GM12878 (cell line): ENCODE measurements around the gene XRCC2. TPM values are rescaled to one million over a fixed set of nuclear protein-coding genes. Genes with fewer than 3 reads are reported as not detected.

Experiments used
- ATAC-seq: fragments of 200-7000 bp; cut with Tn5 transposase; 3 replicates; pipeline ENCODE4 v1.9.1; 2020; ENCODE audit warnings: mild to moderate bottlenecking, moderate library complexity
- BruUV-seq: library from RNA; stranded (reverse); fragments of 400-500 nt; replicated peaks from 2 replicates; lab custom pipeline; 2021; lab: Mats Ljungman, UMichigan
- CTCF ChIA-PET: fragments of 300-600 bp; sonication (Branson Sonifier 250); formaldehyde crosslinking; extraction: SDS; loops from one replicate; lab custom pipeline; 2021; ENCODE audit warnings: inconsistent platforms; lab: Yijun Ruan, JAX
- POLR2A ChIA-PET: fragments of 350-600 bp; formaldehyde crosslinking; extraction: SDS; loops from one replicate; lab custom pipeline; 2021; ENCODE audit warnings: inconsistent platforms; lab: Charles Lee
- RAD21 ChIA-PET: fragments of 300-600 bp; sonication (Branson Sonifier 250); formaldehyde crosslinking; loops from one replicate; lab custom pipeline; 2023; ENCODE audit warnings: antibody characterized with exemption; ENCODE audit not compliant: unreplicated experiment; lab: Charles Lee
- SMC1A ChIA-PET: fragments of 300-600 bp; sonication (Branson Sonifier 250); formaldehyde crosslinking; loops from one replicate; lab custom pipeline; 2023; ENCODE audit not compliant: unreplicated experiment, uncharacterized antibody; lab: Charles Lee
- DNase-seq: peaks from one replicate; pipeline ENCODE4 v3.0.0-alpha.2; 2011; ENCODE audit warnings: low read depth, low spot score
- FAIRE-seq: peaks from 3 replicates; lab custom pipeline; 2011; peaks lifted over from hg19 to GRCh38; lab: Jason Lieb, UNC
- H2AFZ ChIP-seq: 2 replicates; pipeline ENCODE4 v1.6.0; 2011; ENCODE audit warnings: low read depth, low read length, control low read depth; ENCODE audit not compliant: control insufficient read depth
- H3K27ac ChIP-seq: 2 replicates; pipeline ENCODE4 v1.5.1; 2011; ENCODE audit warnings: control low read depth; ENCODE audit not compliant: control insufficient read depth, insufficient read depth
- H3K27me3 ChIP-seq, 2 experiments: replicated peaks in 1 of 2; 2 replicates each; pipeline versions ENCODE4 v1.6.0 to v1.6.1; 2011; ENCODE audit warnings: low read length in 1 of 2; ENCODE audit not compliant: control insufficient read depth in 2 of 2, insufficient read depth in 2 of 2
- H3K36me3 ChIP-seq, 2 experiments: 2 replicates each; pipeline ENCODE4 v1.5.1; 2011; ENCODE audit warnings: low read length in 1 of 2; ENCODE audit not compliant: control insufficient read depth in 2 of 2, insufficient read depth in 2 of 2
- H3K4me1 ChIP-seq: 2 replicates; pipeline ENCODE4 v1.6.1; 2011; ENCODE audit warnings: mild to moderate bottlenecking, low read length, moderate library complexity, mixed read lengths; ENCODE audit not compliant: control insufficient read depth, insufficient read depth
- H3K4me2 ChIP-seq: 2 replicates; pipeline ENCODE4 v1.6.0; 2011; ENCODE audit warnings: control low read depth; ENCODE audit not compliant: control insufficient read depth, insufficient read depth
- H3K4me3 ChIP-seq: fragments of 200-600 bp; sonication (generic); 2 replicates; pipeline ENCODE4 v1.5.1; 2016
- H3K79me2 ChIP-seq: 2 replicates; pipeline ENCODE4 v1.6.0; 2011; ENCODE audit warnings: low read length; ENCODE audit not compliant: control insufficient read depth, insufficient read depth
- H3K9ac ChIP-seq: 2 replicates; pipeline ENCODE4 v1.8.0; 2011; ENCODE audit warnings: low read length, control low read depth, mixed read lengths; ENCODE audit not compliant: control insufficient read depth, insufficient read depth
- H3K9me3 ChIP-seq: replicated peaks from 3 replicates; pipeline ENCODE4 v1.5.1; 2011; ENCODE audit warnings: mild to moderate bottlenecking, low read length; ENCODE audit not compliant: control insufficient read depth, insufficient read depth
- H4K20me1 ChIP-seq: 2 replicates; pipeline ENCODE4 v1.6.0; 2011; ENCODE audit not compliant: control insufficient read depth, insufficient read depth
- FOXK2 ChIP-seq: fragments of 450-650 bp; IDR thresholded peaks from 2 replicates; pipeline ENCODE4 v1.6.1; 2017; ENCODE audit warnings: mild to moderate bottlenecking, moderate library complexity
- GATAD2B ChIP-seq: fragments of 450-650 bp; conservative IDR thresholded peaks from 2 replicates; pipeline ENCODE4 v1.6.1; 2017; ENCODE audit warnings: low read depth, mild to moderate bottlenecking, moderate library complexity
- IKZF1 ChIP-seq: fragments of 450-650 bp; conservative IDR thresholded peaks from 2 replicates; pipeline ENCODE4 v1.6.1; 2017; ENCODE audit warnings: antibody characterized with exemption, mild to moderate bottlenecking
- NBN ChIP-seq: fragments of 450-650 bp; IDR thresholded peaks from 2 replicates; pipeline ENCODE4 v1.6.1; 2016
- SPI1 ChIP-seq: IDR thresholded peaks from 2 replicates; pipeline ENCODE4 v1.6.1; 2011; ENCODE audit warnings: low read depth, mild to moderate bottlenecking, low read length, moderate library complexity, borderline replicate concordance; ENCODE audit not compliant: insufficient read depth
- TBL1XR1 ChIP-seq: IDR thresholded peaks from 2 replicates; pipeline ENCODE4 v1.6.1; 2012; ENCODE audit warnings: low read depth, low read length, improper control_type of control experiment
- WGBS: methylation state at CpG from one replicate; pipeline ENCODE4 v1.1.6; 2016; ENCODE audit warnings: low lambda C conversion rate; ENCODE audit not compliant: insufficient replicate concordance, insufficient coverage; ENCODE audit errors: missing lambda C conversion rate; 5-methylcytosine and 5-hydroxymethylcytosine counted together
- in situ Hi-C: fragments of 300-500 bp; cut with MboI; formaldehyde crosslinking; loops from 9 replicates; pipeline ENCODE4 v1.14.3; 2018; ENCODE audit warnings: mixed read lengths
- intact Hi-C: fragments of 100-400 bp; cut with micrococcal nuclease; formaldehyde crosslinking; loops from one replicate; pipeline ENCODE4 v1.14.2; 2022; ENCODE audit not compliant: unreplicated experiment
- polyA plus RNA-seq, 11 experiments: library from polyadenylated mRNA; depleted of rRNA in 4 of 11; unstranded in 6 of 11; stranded (reverse) in 5 of 11; fragments of >200 nt; fragmentation: Nextera tagmentation in 4 of 11; fragmentation: Illumina TruSeq in 1 of 11; extraction: Ambion mirVana in 4 of 11; extraction: Trizol in 1 of 11; gene quantifications; 1 replicate in 1 of 11; 2 replicates in 10 of 11; pipeline versions ENCODE4 v1.2.1 to v1.2.3, GENCODE V29; 2011 to 2016; ENCODE audit warnings: inconsistent platforms in 2 of 11, missing spikeins in 2 of 11, low read depth in 1 of 11
- total RNA-seq, 4 experiments: library from RNA; depleted of rRNA in 3 of 4; stranded (reverse); fragments of >200 nt in 3 of 4; fragmentation: Illumina TruSeq in 1 of 4; extraction: Trizol in 1 of 4; gene quantifications; 2 replicates each; pipeline versions ENCODE4 v1.2.1 to v1.2.3, GENCODE V29; 2013 to 2021
- TF ChIP-seq, protein P1 (sequence below): fragments of 150-350 bp; IDR thresholded peaks from 2 replicates; pipeline ENCODE4 v1.6.1; 2016; ENCODE audit warnings: low read depth, low read length
- TF ChIP-seq, protein P2 (sequence below): IDR thresholded peaks from 2 replicates; pipeline ENCODE4 v1.6.1; 2012; ENCODE audit warnings: low read depth, low read length, improper control_type of control experiment

Gene XRCC2
- total and polyA plus RNA-seq, 10 of the 15 experiments (the other 5 are each of a cell fraction or from before 2014, with no cell fraction given): 4.8 to 21.4 (median 13.9) TPM

- in situ Hi-C loops (no loop called here), intact Hi-C loops (no loop called here)
- ChIA-PET POLR2A (no interaction called here), SMC1A (no interaction called here), RAD21 (interaction anchor here (1.4 kb wide), 1 partner anchor 24 kb away, joined by 5 read pairs; no protein-coding TSS in a partner anchor), CTCF (no interaction called here)
- ATAC-seq (no peak), FAIRE-seq (no peak), DNase-seq (no peak)
- Histone ChIP-seq H3K27ac (no peak overlapping the region), H3K27me3 (no peaks in the 10 kb centered on the region), H2AFZ (no peak overlapping the region), H3K79me2 (no peaks in the 10 kb centered on the region), H3K9me3 (no peaks in the 10 kb centered on the region), H3K4me1 (no peaks in the 10 kb centered on the region; the same call in 1 of the 2 replicates), H3K36me3 (no peaks in the 10 kb centered on the region), H4K20me1 (no peaks in the 10 kb centered on the region), H3K4me3 (no peak overlapping the region), H3K4me2 (no peak overlapping the region), H3K9ac (no peak overlapping the region)
- TF ChIP-seq, protein P1, sequence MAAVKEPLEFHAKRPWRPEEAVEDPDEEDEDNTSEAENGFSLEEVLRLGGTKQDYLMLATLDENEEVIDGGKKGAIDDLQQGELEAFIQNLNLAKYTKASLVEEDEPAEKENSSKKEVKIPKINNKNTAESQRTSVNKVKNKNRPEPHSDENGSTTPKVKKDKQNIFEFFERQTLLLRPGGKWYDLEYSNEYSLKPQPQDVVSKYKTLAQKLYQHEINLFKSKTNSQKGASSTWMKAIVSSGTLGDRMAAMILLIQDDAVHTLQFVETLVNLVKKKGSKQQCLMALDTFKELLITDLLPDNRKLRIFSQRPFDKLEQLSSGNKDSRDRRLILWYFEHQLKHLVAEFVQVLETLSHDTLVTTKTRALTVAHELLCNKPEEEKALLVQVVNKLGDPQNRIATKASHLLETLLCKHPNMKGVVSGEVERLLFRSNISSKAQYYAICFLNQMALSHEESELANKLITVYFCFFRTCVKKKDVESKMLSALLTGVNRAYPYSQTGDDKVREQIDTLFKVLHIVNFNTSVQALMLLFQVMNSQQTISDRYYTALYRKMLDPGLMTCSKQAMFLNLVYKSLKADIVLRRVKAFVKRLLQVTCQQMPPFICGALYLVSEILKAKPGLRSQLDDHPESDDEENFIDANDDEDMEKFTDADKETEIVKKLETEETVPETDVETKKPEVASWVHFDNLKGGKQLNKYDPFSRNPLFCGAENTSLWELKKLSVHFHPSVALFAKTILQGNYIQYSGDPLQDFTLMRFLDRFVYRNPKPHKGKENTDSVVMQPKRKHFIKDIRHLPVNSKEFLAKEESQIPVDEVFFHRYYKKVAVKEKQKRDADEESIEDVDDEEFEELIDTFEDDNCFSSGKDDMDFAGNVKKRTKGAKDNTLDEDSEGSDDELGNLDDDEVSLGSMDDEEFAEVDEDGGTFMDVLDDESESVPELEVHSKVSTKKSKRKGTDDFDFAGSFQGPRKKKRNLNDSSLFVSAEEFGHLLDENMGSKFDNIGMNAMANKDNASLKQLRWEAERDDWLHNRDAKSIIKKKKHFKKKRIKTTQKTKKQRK: no peak
- no peak for TF ChIP-seq FOXK2
- no peak for TF ChIP-seq NBN
- no peak for TF ChIP-seq IKZF1
- TF ChIP-seq GATAD2B: no peak
- TF ChIP-seq SPI1: no peak
- TF ChIP-seq, protein P2, sequence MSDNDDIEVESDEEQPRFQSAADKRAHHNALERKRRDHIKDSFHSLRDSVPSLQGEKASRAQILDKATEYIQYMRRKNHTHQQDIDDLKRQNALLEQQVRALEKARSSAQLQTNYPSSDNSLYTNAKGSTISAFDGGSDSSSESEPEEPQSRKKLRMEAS: no peak
- TF ChIP-seq TBL1XR1: no peak
- no TSS peak for BruUV-seq
- 59% methylated on average over 12 of the region's 12 CpGs for WGBS
These were observed 7.4 kb upstream of the XRCC2 start for GRCh38 chr7:152683297-152683696.
